Heart left ventricle (tissue), 16 donors: Measurements from ENCODE around the gene RBM4B. TPM values are rescaled to one million over a fixed set of nuclear protein-coding genes. Genes with fewer than 3 reads are reported as not detected.

Experiments
- ATAC-seq, 4 donors: fragments of 200-7000 bp; cut with Tn5 transposase; one replicate each; pipeline ENCODE4 v1.9.1; 2020 to 2022; ENCODE audit warnings: moderate library complexity in 4 of 4, mild to moderate bottlenecking in 3 of 4, moderate number of reproducible peaks in 1 of 4
- DNase-seq, 5 donors: peaks; one replicate each; pipeline ENCODE4 v3.0.0-alpha.2; 2020
- H3K27ac ChIP-seq, 12 donors: fragments of 200-600 bp; sonication (generic) in 4 of 12; one replicate each; pipeline versions ENCODE4 v1.5.0 to v1.8.0; 2016 to 2022; ENCODE audit warnings: mild to moderate bottlenecking in 2 of 12
- H3K27me3 ChIP-seq, 9 donors: fragments of 200-600 bp; sonication (generic) in 2 of 9; one replicate each; pipeline versions ENCODE4 v1.5.1 to v1.8.0; 2016 to 2022; ENCODE audit warnings: mild to moderate bottlenecking in 3 of 9
- H3K36me3 ChIP-seq, 9 donors: fragments of 200-600 bp; sonication (generic) in 2 of 9; one replicate each; pipeline versions ENCODE4 v1.5.0 to v1.8.0; 2018 to 2022; ENCODE audit warnings: mild to moderate bottlenecking in 2 of 9
- H3K4me1 ChIP-seq, 12 donors: fragments of 200-600 bp; sonication (generic) in 4 of 12; one replicate each; pipeline versions ENCODE4 v1.5.0 to v1.8.0; 2016 to 2022; ENCODE audit warnings: mild to moderate bottlenecking in 3 of 12
- H3K4me3 ChIP-seq, 12 donors: fragments of 200-600 bp; sonication (generic) in 4 of 12; one replicate each; pipeline versions ENCODE4 v1.5.0 to v1.8.0; 2017 to 2022; ENCODE audit warnings: mild to moderate bottlenecking in 9 of 12, moderate library complexity in 4 of 12
- H3K9me3 ChIP-seq, 12 donors: fragments of 200-600 bp; sonication (generic) in 4 of 12; one replicate each; pipeline versions ENCODE4 v1.5.0 to v1.8.0; 2016 to 2022; ENCODE audit warnings: mild to moderate bottlenecking in 1 of 12
- CTCF ChIP-seq, 12 donors: fragments of 200-600 bp; sonication (generic) in 4 of 12; IDR thresholded peaks; one replicate each; pipeline versions ENCODE4 v1.5.0 to v1.8.0; 2018 to 2022; ENCODE audit warnings: antibody characterized with exemption in 12 of 12, mild to moderate bottlenecking in 5 of 12
- POLR2A ChIP-seq, 2 donors: fragments of 450-650 bp; IDR thresholded peaks; one replicate each; pipeline ENCODE4 v1.6.1; 2017; ENCODE audit warnings: antibody characterized with exemption in 2 of 2, mild to moderate bottlenecking in 2 of 2, moderate library complexity in 2 of 2
- WGBS, 4 donors: extraction: QIAGEN DNeasy Blood & Tissue Kit in 2 of 4; methylation state at CpG; one replicate each; pipeline versions ENCODE4 v1.1.5 to v1.1.7; 2013 to 2018; 5-methylcytosine and 5-hydroxymethylcytosine counted together
- intact Hi-C, 10 donors: fragments of 100-400 bp; cut with DNase I; formaldehyde crosslinking; loops; one replicate each; pipeline versions ENCODE4 v1.11.1 to v1.14.2; 2022
- polyA plus RNA-seq, 2 donors: library from polyadenylated mRNA; stranded (reverse); fragments of 200-250 nt; gene quantifications; one replicate each; pipeline ENCODE4 v1.2.3, GENCODE V29; 2013
- total RNA-seq, 9 donors: library from RNA; depleted of rRNA in 2 of 9; stranded (reverse); fragments of >200 nt in 2 of 9; fragmentation: NEBNext Ultra II Directional in 3 of 9; extraction: Animal tissue kit (Norgen Biotek cat#: 25700) in 3 of 9; gene quantifications; one replicate each; pipeline versions ENCODE4 v1.1.0 to v1.2.4, GENCODE V29; 2016 to 2023
- donor health status: ischemic (EF 13 %, LVEDD 7.1; RV severe dilation, severe dysfunction).
- donor health status: healthy with polysubstance abuse.
- donor health status: DM: no; HTN: yes; CAD: no.
- donor health status: DM: no; HTN: no; CAD: no.
- donor health status: ischemic (EF 25% LVEDD 6.9; RV normal size, moderate dysfunction).
- donor health status: ischemic (EF 25% LVEDD 5.7; RV mildly dilated, moderate dysfunction).
- donor health status: healthy.
- donor health status: DM: yes; HTN: yes; CAD: no.
- donor health status: ischemic (EF 35%, LVEDD 5.7; RV mildly dilated, moderate dysfunction).
- donor health status: nonischemic (EF 11% LVEDD 7.7; RV severe dilation, severe dysfunction).
- donor health status: DM: yes; HTN: yes; CAD: no.
- donor health status: PGD.
- donor health status: ischemic (EF 29% LVEDD 5.4; RV normal size, mild dysfunction).
- donor health status: nonischemic (EF 23%, LVEDD 6.1; RV moderate dilation, normal function).

The RBM4B gene
- total and polyA plus RNA-seq, 11 donors, result 7.0 to 13.3 (median 10.0) TPM

GRCh38 chr11:66706989-66707388 lies 29.3 kb upstream of the RBM4B start:
- no peaks in the 10 kb centered on the region for H3K4me1 ChIP-seq
- DNase-seq, result no peak

GRCh38 chr11:66705587-66706335 lies 28.1 kb upstream of the RBM4B start:
- H3K4me3 ChIP-seq, result no peak overlapping the region
- no peaks in the 10 kb centered on the region for H3K9me3 ChIP-seq
- H3K27me3 ChIP-seq, result no peaks in the 10 kb centered on the region
- intact Hi-C loops, result no loop called here
- no peaks in the 10 kb centered on the region for H3K36me3 ChIP-seq
- peak in 1 of 4 donors; percentile 12 for ATAC-seq
- no peak overlapping the region for H3K27ac ChIP-seq
- 92 to 93% (median 92%) methylated on average over 26 of the region's 26 CpGs for WGBS, 4 donors
- no peaks in the 10 kb centered on the region for H3K4me1 ChIP-seq
- no peak for TF ChIP-seq CTCF (IDR thresholded peaks at IDR 0.05)
- TF ChIP-seq POLR2A (IDR thresholded peaks at IDR 0.05), result no peak
- no peak for DNase-seq

More at GRCh38 chr11:66706989-66707388, 29.3 kb upstream of the RBM4B start:
- intact Hi-C loops, result no loop called here
- H3K27me3 ChIP-seq, result no peaks in the 10 kb centered on the region
- WGBS, 4 donors, result 92 to 95% (median 94%) methylated on average over 9 of the region's 9 CpGs
- H3K4me3 ChIP-seq, result no peak overlapping the region
- no peaks in the 10 kb centered on the region for H3K36me3 ChIP-seq
- H3K9me3 ChIP-seq, result no peaks in the 10 kb centered on the region
- H3K27ac ChIP-seq, result no peak overlapping the region
- TF ChIP-seq POLR2A (IDR thresholded peaks at IDR 0.05), result no peak
- no peak for TF ChIP-seq CTCF (IDR thresholded peaks at IDR 0.05)
- no peak for ATAC-seq

GRCh38 chr11:66704659-66705360 lies 27.1 kb upstream of the RBM4B start:
- H3K4me1 ChIP-seq, result no peaks in the 10 kb centered on the region
- DNase-seq (no peak), ATAC-seq (peak in 1 of 4 donors; percentile 16)
- H3K9me3 ChIP-seq, result peaks cover 0 to 5% (median 0%) of the 10 kb centered on the region in 12 donors
- H3K27ac ChIP-seq, result no peak overlapping the region
- no peak for TF ChIP-seq POLR2A (IDR thresholded peaks at IDR 0.05)
- TF ChIP-seq CTCF (IDR thresholded peaks at IDR 0.05), result no peak
- no peaks in the 10 kb centered on the region for H3K36me3 ChIP-seq
- 94 to 97% (median 95%) methylated on average over 26 to 46 of the region's 46 CpGs for WGBS, 4 donors
- H3K27me3 ChIP-seq, result no peaks in the 10 kb centered on the region
- no peak overlapping the region for H3K4me3 ChIP-seq
- intact Hi-C loops, result no loop called here

- ATAC-seq (no peak), DNase-seq (no peak)
- Histone ChIP-seq H3K4me1 (no peaks in the 10 kb centered on the region), H3K36me3 (no peaks in the 10 kb centered on the region), H3K27ac (no peak overlapping the region), H3K4me3 (no peak overlapping the region), H3K9me3 (peaks cover 0 to 12% (median 2%) of the 10 kb centered on the region in 12 donors), H3K27me3 (no peaks in the 10 kb centered on the region)
- WGBS, 4 donors, result 78 to 86% (median 80%) methylated on average over 10 of the region's 10 CpGs
- TF ChIP-seq CTCF (IDR thresholded peaks at IDR 0.05), result no peak
- no peak for TF ChIP-seq POLR2A (IDR thresholded peaks at IDR 0.05)
- intact Hi-C loops, result no loop called here
Observed at GRCh38 chr11:66701432-66702240, 23.9 kb upstream of the RBM4B start.
